Peyer's patch (tissue), 4 donors: Measurements from ENCODE around the gene RNU1-2.
"Not testable (repeated sequence)": the region's sequence is repeated elsewhere in the genome, so short reads cannot be mapped to it uniquely, and the experiment has no call there.

Source experiments
- POLR2A ChIP-seq, 2 donors: fragments of 450-650 bp; IDR thresholded peaks; one replicate each; pipeline ENCODE4 v1.5.1; 2017; ENCODE audit warnings: antibody characterized with exemption in 2 of 2, mild to moderate bottlenecking in 2 of 2, moderate library complexity in 2 of 2
- TF ChIP-seq, protein P1 (sequence below), 6 experiments: fragments of 450-650 bp in 4 of 6; fragments of 200-600 bp in 2 of 6; sonication (generic) in 1 of 6; IDR thresholded peaks; one replicate each; pipeline ENCODE4 v1.5.1; 2017 to 2019; ENCODE audit warnings: antibody characterized with exemption in 6 of 6, mild to moderate bottlenecking in 3 of 6, moderate library complexity in 1 of 6

DNA sequence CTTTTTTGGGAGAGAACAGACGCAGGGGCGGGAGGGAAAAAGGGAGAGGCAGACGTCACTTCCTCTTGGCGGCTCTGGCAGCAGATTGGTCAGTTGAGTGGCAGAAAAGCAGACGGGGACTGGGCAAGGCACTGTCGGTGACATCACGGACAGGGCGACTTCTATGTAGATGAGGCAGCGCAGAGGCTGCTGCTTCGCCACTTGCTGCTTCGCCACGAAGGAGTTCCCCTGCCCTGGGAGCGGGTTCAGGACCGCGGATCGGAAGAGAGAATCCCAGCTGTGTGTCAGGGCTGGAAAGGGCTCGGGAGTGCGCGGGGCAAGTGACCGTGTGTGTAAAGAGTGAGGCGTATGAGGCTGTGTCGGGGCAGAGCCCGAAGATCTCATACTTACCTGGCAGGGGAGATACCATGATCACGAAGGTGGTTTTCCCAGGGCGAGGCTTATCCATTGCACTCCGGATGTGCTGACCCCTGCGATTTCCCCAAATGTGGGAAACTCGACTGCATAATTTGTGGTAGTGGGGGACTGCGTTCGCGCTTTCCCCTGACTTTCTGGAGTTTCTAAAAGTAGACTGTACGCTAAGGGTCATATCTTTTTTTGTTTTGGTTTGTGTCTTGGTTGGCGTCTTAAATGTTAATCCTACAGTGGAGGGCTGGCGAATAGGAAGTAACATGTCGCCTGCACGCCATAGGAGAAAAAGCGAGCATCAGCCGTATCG is at the start of gene RNU1-2:
- TF ChIP-seq, protein P1, sequence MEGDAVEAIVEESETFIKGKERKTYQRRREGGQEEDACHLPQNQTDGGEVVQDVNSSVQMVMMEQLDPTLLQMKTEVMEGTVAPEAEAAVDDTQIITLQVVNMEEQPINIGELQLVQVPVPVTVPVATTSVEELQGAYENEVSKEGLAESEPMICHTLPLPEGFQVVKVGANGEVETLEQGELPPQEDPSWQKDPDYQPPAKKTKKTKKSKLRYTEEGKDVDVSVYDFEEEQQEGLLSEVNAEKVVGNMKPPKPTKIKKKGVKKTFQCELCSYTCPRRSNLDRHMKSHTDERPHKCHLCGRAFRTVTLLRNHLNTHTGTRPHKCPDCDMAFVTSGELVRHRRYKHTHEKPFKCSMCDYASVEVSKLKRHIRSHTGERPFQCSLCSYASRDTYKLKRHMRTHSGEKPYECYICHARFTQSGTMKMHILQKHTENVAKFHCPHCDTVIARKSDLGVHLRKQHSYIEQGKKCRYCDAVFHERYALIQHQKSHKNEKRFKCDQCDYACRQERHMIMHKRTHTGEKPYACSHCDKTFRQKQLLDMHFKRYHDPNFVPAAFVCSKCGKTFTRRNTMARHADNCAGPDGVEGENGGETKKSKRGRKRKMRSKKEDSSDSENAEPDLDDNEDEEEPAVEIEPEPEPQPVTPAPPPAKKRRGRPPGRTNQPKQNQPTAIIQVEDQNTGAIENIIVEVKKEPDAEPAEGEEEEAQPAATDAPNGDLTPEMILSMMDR (IDR thresholded peaks at IDR 0.05), result not testable (repeated sequence)
- TF ChIP-seq POLR2A (IDR thresholded peaks at IDR 0.05), result peak; percentile 92 to 97
